ENCODE results near the gene EIF4E1B. TPM values are rescaled to one million over a fixed set of nuclear protein-coding genes. Genes with fewer than 3 reads are reported as not detected.

EIF4E1B gene
- total RNA-seq, 4 donors from 2014 or later, result not detected

DNA sequence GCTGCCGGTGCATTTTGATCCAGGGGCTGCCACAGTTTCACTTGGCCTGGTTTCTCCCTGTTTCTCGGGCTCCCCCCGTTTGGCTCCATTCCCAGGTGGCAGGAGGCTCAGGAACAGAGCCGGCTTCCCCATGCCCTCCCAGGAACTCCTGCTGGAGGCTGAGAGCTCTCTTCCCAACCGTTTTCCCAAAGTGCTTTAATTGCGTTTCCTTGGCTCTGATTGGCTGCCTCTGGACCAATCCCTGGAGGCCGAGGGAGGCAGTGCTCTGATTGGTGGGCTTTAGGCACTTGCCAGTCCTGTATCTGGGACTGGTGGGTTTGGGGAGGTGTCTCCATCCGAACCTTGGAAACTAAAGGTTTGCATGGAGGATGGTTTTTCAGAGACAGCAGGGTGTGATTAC, 21.7 kb downstream of the EIF4E1B start:
- H3K27ac ChIP-seq, result no peak overlapping the region
- no peak overlapping the region for H3K4me3 ChIP-seq
- ATAC-seq (no peak), DNase-seq (no peak)
- no peak for TF ChIP-seq POLR2A (IDR thresholded peaks at IDR 0.05)
- TF ChIP-seq, protein P1, sequence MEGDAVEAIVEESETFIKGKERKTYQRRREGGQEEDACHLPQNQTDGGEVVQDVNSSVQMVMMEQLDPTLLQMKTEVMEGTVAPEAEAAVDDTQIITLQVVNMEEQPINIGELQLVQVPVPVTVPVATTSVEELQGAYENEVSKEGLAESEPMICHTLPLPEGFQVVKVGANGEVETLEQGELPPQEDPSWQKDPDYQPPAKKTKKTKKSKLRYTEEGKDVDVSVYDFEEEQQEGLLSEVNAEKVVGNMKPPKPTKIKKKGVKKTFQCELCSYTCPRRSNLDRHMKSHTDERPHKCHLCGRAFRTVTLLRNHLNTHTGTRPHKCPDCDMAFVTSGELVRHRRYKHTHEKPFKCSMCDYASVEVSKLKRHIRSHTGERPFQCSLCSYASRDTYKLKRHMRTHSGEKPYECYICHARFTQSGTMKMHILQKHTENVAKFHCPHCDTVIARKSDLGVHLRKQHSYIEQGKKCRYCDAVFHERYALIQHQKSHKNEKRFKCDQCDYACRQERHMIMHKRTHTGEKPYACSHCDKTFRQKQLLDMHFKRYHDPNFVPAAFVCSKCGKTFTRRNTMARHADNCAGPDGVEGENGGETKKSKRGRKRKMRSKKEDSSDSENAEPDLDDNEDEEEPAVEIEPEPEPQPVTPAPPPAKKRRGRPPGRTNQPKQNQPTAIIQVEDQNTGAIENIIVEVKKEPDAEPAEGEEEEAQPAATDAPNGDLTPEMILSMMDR (IDR thresholded peaks at IDR 0.05 in 4 of 5, conservative IDR thresholded peaks at IDR 0.05 in 1 of 5), result no peak
- intact Hi-C loops (cut with DNase I; ENCODE audit: low total_unique reads), result no loop called here
- peaks cover 0 to 8% of the 10 kb centered on the region in 2 donors for H3K36me3 ChIP-seq
- peaks cover 9 to 12% of the 10 kb centered on the region in 2 donors for H3K4me1 ChIP-seq
- H3K27me3 ChIP-seq, result no peaks in the 10 kb centered on the region
- no peaks in the 10 kb centered on the region for H3K9me3 ChIP-seq
- in situ Hi-C loops (cut with MboI; ENCODE audit: low sequenced_read_pairs in 4 of 4), result loop anchor here in 2 of 4 donors (25.0 kb wide), 2 partner anchors 310 to 460 kb away; no protein-coding TSS in a partner anchor

DNA sequence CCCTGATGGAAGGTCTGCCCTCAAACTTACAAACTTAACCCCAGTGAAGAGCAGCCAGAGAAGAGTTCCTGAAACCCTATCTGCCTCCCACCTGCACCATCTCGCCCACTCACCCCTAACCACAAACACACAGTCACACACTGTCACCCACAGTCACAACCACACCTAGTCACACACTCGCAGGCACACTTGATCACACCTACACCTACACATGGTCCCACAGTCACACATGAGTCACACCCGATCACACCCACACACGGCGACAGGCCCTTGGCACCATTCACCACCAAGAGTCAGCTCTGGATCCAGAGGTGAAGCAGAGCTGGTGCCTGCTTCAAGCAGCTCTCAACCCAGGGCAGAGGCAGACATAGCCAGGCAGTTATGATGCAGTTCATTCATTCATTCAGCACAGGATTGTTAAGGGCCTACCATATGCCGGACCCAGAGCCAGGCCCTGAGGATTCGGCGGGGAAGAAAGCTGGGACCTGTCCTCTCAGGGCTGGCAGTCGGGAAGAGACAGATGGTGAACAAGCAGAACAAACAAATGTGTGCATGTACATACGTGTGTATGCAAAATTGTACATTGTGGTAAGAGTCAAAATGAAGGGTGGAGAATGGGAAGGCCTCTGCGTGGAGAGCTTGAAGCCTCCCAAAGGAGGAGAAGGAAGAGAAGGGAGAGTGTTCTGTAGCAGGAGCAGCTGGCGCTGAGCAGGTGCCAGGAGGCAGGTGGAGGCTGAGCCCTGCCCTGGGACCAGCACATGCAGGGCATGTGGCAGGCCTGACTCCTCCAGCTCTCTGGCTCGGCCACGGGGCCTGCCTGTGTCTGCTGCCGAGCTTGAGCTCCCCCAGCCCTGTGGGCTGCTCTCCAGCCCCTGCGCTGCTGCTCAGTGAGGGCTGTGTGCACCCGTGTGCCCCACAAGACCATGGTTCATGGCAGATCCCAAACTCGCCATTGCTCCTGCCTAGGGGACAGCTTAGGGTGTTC, 23.2 kb downstream of the EIF4E1B start:
- Histone ChIP-seq H3K27ac (no peak overlapping the region), H3K4me3 (no peak overlapping the region), H3K4me1 (peaks cover 0 to 4% of the 10 kb centered on the region in 2 donors), H3K36me3 (peaks cover 0 to 8% of the 10 kb centered on the region in 2 donors), H3K9me3 (no peaks in the 10 kb centered on the region), H3K27me3 (no peaks in the 10 kb centered on the region)
- intact Hi-C loops (cut with DNase I; ENCODE audit: low total_unique reads), result no loop called here
- in situ Hi-C loops (cut with MboI; ENCODE audit: low sequenced_read_pairs in 4 of 4), result loop anchor here in 2 of 4 donors (25.0 kb wide), 2 partner anchors 309 to 459 kb away; no protein-coding TSS in a partner anchor
- ATAC-seq (no peak), DNase-seq (no peak)
- TF ChIP-seq POLR2A (IDR thresholded peaks at IDR 0.05), result no peak
- TF ChIP-seq, protein P1 (IDR thresholded peaks at IDR 0.05 in 4 of 5, conservative IDR thresholded peaks at IDR 0.05 in 1 of 5), result no peak

DNA sequence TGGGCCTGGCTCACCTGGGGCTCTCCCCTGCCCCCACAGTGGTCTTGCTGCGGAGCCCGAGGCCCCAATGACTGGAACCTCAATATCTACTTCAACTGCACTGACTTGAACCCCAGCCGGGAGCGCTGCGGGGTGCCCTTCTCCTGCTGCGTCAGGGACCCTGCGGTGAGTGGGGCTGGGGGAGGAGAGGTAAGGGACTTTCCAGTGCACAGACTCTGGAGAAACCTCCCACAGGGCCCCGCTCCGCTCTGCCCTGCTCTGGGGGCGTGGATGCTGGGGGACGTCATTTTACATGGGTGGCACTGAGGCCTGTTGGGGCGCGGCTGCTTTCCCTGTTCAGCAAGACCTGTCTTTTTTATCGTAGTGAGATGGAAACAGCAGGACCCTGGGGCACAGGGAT, 24.4 kb downstream of the EIF4E1B start:
- in situ Hi-C loops (cut with MboI; ENCODE audit: low sequenced_read_pairs in 4 of 4), result loop anchor here in 2 of 4 donors (25.0 kb wide), 2 partner anchors 307 to 457 kb away; no protein-coding TSS in a partner anchor
- peaks cover 0 to 8% of the 10 kb centered on the region in 2 donors for H3K36me3 ChIP-seq

DNA sequence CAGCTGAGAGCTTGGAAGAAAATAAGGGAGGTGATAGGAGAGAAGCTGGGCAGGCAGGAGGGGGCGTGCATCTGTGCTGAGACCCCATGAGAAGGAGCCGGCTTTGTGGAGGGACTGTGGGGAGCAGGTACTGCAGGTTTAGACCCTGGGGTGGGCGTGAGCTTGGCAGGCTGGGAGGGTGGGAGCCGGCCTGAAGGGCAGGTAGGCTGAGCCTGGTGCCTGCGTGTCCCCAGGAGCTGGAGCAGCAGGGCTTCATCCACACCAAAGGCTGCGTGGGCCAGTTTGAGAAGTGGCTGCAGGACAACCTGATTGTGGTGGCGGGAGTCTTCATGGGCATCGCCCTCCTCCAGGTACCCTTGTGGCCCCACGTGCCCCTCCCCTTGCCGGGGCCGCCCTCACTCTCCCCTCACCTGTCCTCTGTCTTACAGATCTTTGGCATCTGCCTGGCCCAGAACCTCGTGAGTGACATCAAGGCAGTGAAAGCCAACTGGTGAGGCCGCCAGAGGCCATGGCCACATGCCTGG, 26.1 kb downstream of the EIF4E1B start:
- H3K4me1 ChIP-seq, result peaks cover 0 to 4% of the 10 kb centered on the region in 2 donors
- no peak overlapping the region for H3K4me3 ChIP-seq
- DNase-seq (no peak), ATAC-seq (no peak)
- TF ChIP-seq, protein P1 (IDR thresholded peaks at IDR 0.05 in 4 of 5, conservative IDR thresholded peaks at IDR 0.05 in 1 of 5), result no peak
- TF ChIP-seq POLR2A (IDR thresholded peaks at IDR 0.05), result no peak
- H3K36me3 ChIP-seq, result peaks cover 0 to 8% of the 10 kb centered on the region in 2 donors
- no peaks in the 10 kb centered on the region for H3K27me3 ChIP-seq
- H3K27ac ChIP-seq, result no peak overlapping the region
- intact Hi-C loops (cut with DNase I; ENCODE audit: low total_unique reads) (loop anchor here (5.0 kb wide), 1 partner anchor 301 kb away; no protein-coding TSS in a partner anchor), in situ Hi-C loops (cut with MboI; ENCODE audit: low sequenced_read_pairs in 4 of 4) (loop anchor here in 2 of 4 donors (25.0 kb wide), 2 partner anchors 306 to 456 kb away; no protein-coding TSS in a partner anchor)
- H3K9me3 ChIP-seq, result no peaks in the 10 kb centered on the region

More for the DNA sequence above, 24.4 kb downstream of the EIF4E1B start:
- ATAC-seq (no peak), DNase-seq (no peak)
- Histone ChIP-seq H3K4me3 (no peak overlapping the region), H3K27me3 (no peaks in the 10 kb centered on the region), H3K9me3 (no peaks in the 10 kb centered on the region), H3K27ac (no peak overlapping the region), H3K4me1 (peaks cover 0 to 4% of the 10 kb centered on the region in 2 donors)
- intact Hi-C loops (cut with DNase I; ENCODE audit: low total_unique reads), result loop anchor here (5.0 kb wide), 1 partner anchor 302 kb away; no protein-coding TSS in a partner anchor
- TF ChIP-seq POLR2A (IDR thresholded peaks at IDR 0.05), result no peak
- TF ChIP-seq, protein P1 (IDR thresholded peaks at IDR 0.05 in 4 of 5, conservative IDR thresholded peaks at IDR 0.05 in 1 of 5), result no peak
